Spleen (tissue), 11 donors: ENCODE measurements around the gene LMF1. TPM values are rescaled to one million over a fixed set of nuclear protein-coding genes. Genes with fewer than 3 reads are reported as not detected.

ENCODE experiments used
- DNase-seq: peaks from one replicate; pipeline ENCODE4 v3.0.0-alpha.2; 2020
- H3K27ac ChIP-seq, 8 donors: fragments of 200-600 bp; sonication (generic) in 7 of 8; 1 replicate in 4 of 8; 2 replicates in 4 of 8; pipeline versions ENCODE4 v1.5.0 to v1.8.0; 2016 to 2021; ENCODE audit warnings: inconsistent platforms in 4 of 8, mild to moderate bottlenecking in 4 of 8, moderate library complexity in 1 of 8
- H3K27me3 ChIP-seq, 7 donors: fragments of 200-600 bp; sonication (generic) in 6 of 7; replicated peaks in 1 of 7; 1 replicate in 4 of 7; 2 replicates in 3 of 7; pipeline versions ENCODE4 v1.5.0 to v1.8.0; 2016 to 2021; ENCODE audit warnings: inconsistent platforms in 3 of 7, mild to moderate bottlenecking in 1 of 7
- H3K36me3 ChIP-seq, 6 donors: fragments of 200-600 bp; sonication (generic) in 5 of 6; 1 replicate in 4 of 6; 2 replicates in 2 of 6; pipeline versions ENCODE4 v1.5.0 to v1.8.0; 2016 to 2021; ENCODE audit warnings: inconsistent platforms in 2 of 6
- H3K4me1 ChIP-seq, 6 donors: fragments of 200-600 bp; sonication (generic) in 5 of 6; 1 replicate in 3 of 6; 2 replicates in 3 of 6; pipeline versions ENCODE4 v1.5.0 to v1.8.0; 2016 to 2021; ENCODE audit warnings: inconsistent platforms in 3 of 6
- H3K4me3 ChIP-seq, 8 donors: fragments of 200-600 bp; sonication (generic) in 7 of 8; 1 replicate in 4 of 8; 2 replicates in 4 of 8; pipeline versions ENCODE4 v1.5.0 to v1.8.0; 2016 to 2021; ENCODE audit warnings: inconsistent platforms in 4 of 8, mild to moderate bottlenecking in 4 of 8, moderate library complexity in 2 of 8
- H3K9me3 ChIP-seq, 8 donors: fragments of 200-600 bp; sonication (generic) in 7 of 8; 1 replicate in 4 of 8; 2 replicates in 4 of 8; pipeline versions ENCODE4 v1.5.0 to v1.8.0; 2016 to 2021; ENCODE audit warnings: inconsistent platforms in 4 of 8
- CTCF ChIP-seq, 11 experiments: fragments of 200-600 bp in 7 of 11; fragments of 450-650 bp in 4 of 11; sonication (generic) in 4 of 11; IDR thresholded peaks in 8 of 11; conservative IDR thresholded peaks in 3 of 11; 1 replicate in 7 of 11; 2 replicates in 4 of 11; pipeline versions ENCODE4 v1.4.0 to v1.8.0; 2016 to 2021; ENCODE audit warnings: antibody characterized with exemption in 11 of 11, inconsistent platforms in 4 of 11, mild to moderate bottlenecking in 1 of 11
- POLR2A ChIP-seq, 3 donors: fragments of 450-650 bp; IDR thresholded peaks; one replicate each; pipeline ENCODE4 v1.5.1; 2017; ENCODE audit warnings: antibody characterized with exemption in 3 of 3, mild to moderate bottlenecking in 1 of 3
- POLR2AphosphoS5 ChIP-seq, 3 donors: sonication (generic); formaldehyde crosslinking; IDR thresholded peaks; one replicate each; pipeline ENCODE4 v1.5.1; 2017; ENCODE audit warnings: antibody characterized with exemption in 3 of 3
- WGBS, 5 donors: extraction: QIAGEN DNeasy Blood & Tissue Kit in 3 of 5; methylation state at CpG; one replicate each; pipeline versions ENCODE4 v1.1.5 to v1.1.7; 2013 to 2018; 5-methylcytosine and 5-hydroxymethylcytosine counted together
- intact Hi-C: fragments of 100-400 bp; cut with DNase I; formaldehyde crosslinking; loops from one replicate; pipeline ENCODE4 v1.15.0; 2023; ENCODE audit warnings: low total_unique reads
- polyA plus RNA-seq, 3 donors: library from polyadenylated mRNA; stranded (reverse); fragments of 200-250 nt; gene quantifications; one replicate each; pipeline ENCODE4 v1.2.1, GENCODE V29; 2013
- total RNA-seq, 7 donors: library from RNA; depleted of rRNA in 3 of 7; stranded (reverse); fragments of >200 nt in 3 of 7; fragmentation: NEBNext Ultra II Directional in 4 of 7; extraction: Animal tissue kit (Norgen Biotek cat#: 25700) in 4 of 7; gene quantifications; one replicate each; pipeline versions ENCODE4 v1.1.0 to v1.2.1, GENCODE V29; 2016 to 2021
- donor health status: healthy with polysubstance abuse.
- donor health status: DM: no; HTN: no; CAD: no; lungs with moderate emphysema.
- donor health status: DM: no; HTN: no; CAD: no.
- donor health status: Bipolar disorder and iron deficiency.
- donor health status: healthy.
- donor health status: DM: no; HTN: no; CAD: no.
- donor health status: DM: yes; HTN: yes; CAD: no.

The LMF1 gene
- total and polyA plus RNA-seq, 10 donors: 10.4 to 57.6 (median 32.5) TPM

GRCh38 chr16:933581-933980 lies 37.2 kb downstream of the LMF1 start:
- no peak overlapping the region for H3K27ac ChIP-seq
- intact Hi-C loops: no loop called here
- H3K27me3 ChIP-seq: no peaks in the 10 kb centered on the region
- H3K4me3 ChIP-seq: no peak overlapping the region
- H3K9me3 ChIP-seq: no peaks in the 10 kb centered on the region
- no peak for DNase-seq
- peaks cover 0 to 73% (median 34%) of the 10 kb centered on the region in 6 donors for H3K36me3 ChIP-seq
- 92 to 96% (median 94%) methylated on average over 3 to 15 of the region's 15 CpGs for WGBS, 5 donors
- H3K4me1 ChIP-seq: no peaks in the 10 kb centered on the region
- TF ChIP-seq POLR2AphosphoS5 (IDR thresholded peaks at IDR 0.05): no peak
- no peak for TF ChIP-seq CTCF (IDR thresholded peaks at IDR 0.05 in 8 of 11, conservative IDR thresholded peaks at IDR 0.05 in 3 of 11)

DNA sequence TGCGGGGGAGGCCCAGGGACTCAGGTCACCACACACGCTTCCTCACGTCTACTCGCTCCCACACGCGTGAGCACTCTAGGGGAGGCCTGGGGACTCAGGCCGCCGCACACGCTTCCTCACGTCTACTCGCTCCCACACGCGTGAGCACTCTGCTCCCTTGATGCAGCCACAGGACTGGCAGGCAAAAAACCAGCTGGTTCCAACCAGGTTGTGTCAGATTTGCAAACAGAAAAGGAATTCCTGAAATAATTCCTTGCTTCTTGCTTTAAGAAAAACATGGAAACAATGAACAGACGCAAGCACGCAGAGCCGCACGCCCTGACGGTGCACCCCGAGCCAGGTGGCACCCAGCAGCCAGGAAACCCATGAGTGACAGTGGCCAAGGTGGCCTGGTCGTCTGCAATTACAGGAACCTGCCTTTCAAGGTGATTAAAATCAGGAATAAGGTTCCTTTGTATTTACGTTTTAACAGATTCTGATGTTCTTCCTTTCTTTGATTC lies 37.9 kb downstream of the LMF1 start:
- H3K27ac ChIP-seq: no peak overlapping the region
- H3K27me3 ChIP-seq: no peaks in the 10 kb centered on the region
- no peaks in the 10 kb centered on the region for H3K9me3 ChIP-seq
- no peak for DNase-seq
- H3K4me3 ChIP-seq: no peak overlapping the region
- H3K36me3 ChIP-seq: peaks cover 0 to 72% (median 34%) of the 10 kb centered on the region in 6 donors
- H3K4me1 ChIP-seq: no peaks in the 10 kb centered on the region
- WGBS, 5 donors: 89 to 93% (median 92%) methylated on average over 21 of the region's 21 CpGs
- intact Hi-C loops: no loop called here
- TF ChIP-seq CTCF (IDR thresholded peaks at IDR 0.05 in 8 of 11, conservative IDR thresholded peaks at IDR 0.05 in 3 of 11): no peak
- TF ChIP-seq POLR2A (IDR thresholded peaks at IDR 0.05): no peak
- no peak for TF ChIP-seq POLR2AphosphoS5 (IDR thresholded peaks at IDR 0.05)

GRCh38 chr16:931626-932500 lies 38.9 kb downstream of the LMF1 start:
- H3K9me3 ChIP-seq: peaks cover 0 to 2% (median 0%) of the 10 kb centered on the region in 8 donors
- no peak for TF ChIP-seq POLR2A (IDR thresholded peaks at IDR 0.05)
- TF ChIP-seq CTCF (IDR thresholded peaks at IDR 0.05 in 8 of 11, conservative IDR thresholded peaks at IDR 0.05 in 3 of 11): no peak
- no peak for TF ChIP-seq POLR2AphosphoS5 (IDR thresholded peaks at IDR 0.05)
- no peak for DNase-seq
- H3K36me3 ChIP-seq: peaks cover 0 to 74% (median 34%) of the 10 kb centered on the region in 6 donors
- no peaks in the 10 kb centered on the region for H3K4me1 ChIP-seq
- WGBS, 5 donors: 92 to 96% (median 94%) methylated on average over 40 to 44 of the region's 44 CpGs
- intact Hi-C loops: no loop called here
- no peaks in the 10 kb centered on the region for H3K27me3 ChIP-seq
- H3K27ac ChIP-seq: no peak overlapping the region
- H3K4me3 ChIP-seq: no peak overlapping the region

DNA sequence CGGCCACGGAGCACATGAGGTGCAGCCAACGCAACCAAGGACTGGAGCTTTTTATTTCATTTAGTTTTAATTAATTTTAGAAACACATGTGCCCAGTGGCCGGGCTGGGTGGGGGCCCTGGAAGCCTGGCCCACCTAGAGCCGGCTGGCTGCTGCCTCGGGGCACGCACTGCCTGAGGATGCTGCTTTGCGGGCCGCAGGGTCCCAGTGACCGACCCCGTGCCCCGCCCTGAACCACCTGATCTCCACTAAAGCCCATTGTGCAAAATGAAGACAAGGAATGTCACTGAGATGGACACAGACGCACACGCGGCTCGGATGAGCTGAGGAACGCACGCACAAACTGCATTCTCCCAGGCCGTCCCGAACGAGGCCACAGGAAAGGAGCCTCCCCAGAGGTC lies 39.6 kb downstream of the LMF1 start:
- 91 to 97% (median 95%) methylated on average over 21 of the region's 21 CpGs for WGBS, 5 donors
- H3K27me3 ChIP-seq: no peaks in the 10 kb centered on the region
- TF ChIP-seq CTCF (IDR thresholded peaks at IDR 0.05 in 8 of 11, conservative IDR thresholded peaks at IDR 0.05 in 3 of 11): no peak
- TF ChIP-seq POLR2A (IDR thresholded peaks at IDR 0.05): no peak
- TF ChIP-seq POLR2AphosphoS5 (IDR thresholded peaks at IDR 0.05): no peak
- H3K9me3 ChIP-seq: peaks cover 0 to 6% (median under 1%) of the 10 kb centered on the region in 8 donors
- DNase-seq: no peak
- H3K4me3 ChIP-seq: no peak overlapping the region
- no peak overlapping the region for H3K27ac ChIP-seq
- intact Hi-C loops: no loop called here
- peaks cover 0 to 77% (median 34%) of the 10 kb centered on the region in 6 donors for H3K36me3 ChIP-seq
- H3K4me1 ChIP-seq: no peaks in the 10 kb centered on the region
